HG03175 (cell line): Measurements from ENCODE around the gene FAM193A.
"Not testable (repeated sequence)": the region's sequence is repeated elsewhere in the genome, so short reads cannot be mapped to it uniquely, and the experiment has no call there.

Experiments
- ATAC-seq: cut with Tn5 transposase; IDR thresholded peaks from one replicate; pipeline ENCODE4 v1.9.1; 2021; ENCODE audit warnings: mild to moderate bottlenecking, moderate library complexity; ENCODE audit not compliant: unreplicated experiment

Gene FAM193A

GRCh38 chr4:2763511-2763967, 227.1 kb downstream of the FAM193A start:
- ATAC-seq: no peak

- no peak for ATAC-seq
Measured at GRCh38 chr4:2765832-2766526, 229.5 kb downstream of the FAM193A start.

- ATAC-seq: no peak
Measured at GRCh38 chr4:2767046-2767704, 230.7 kb downstream of the FAM193A start.

- no peak for ATAC-seq
Measured at GRCh38 chr4:2767705-2768074, 231.2 kb downstream of the FAM193A start.

- no peak for ATAC-seq
Measured at GRCh38 chr4:2768124-2768523, 231.7 kb downstream of the FAM193A start.

GRCh38 chr4:2768921-2769336, 232.5 kb downstream of the FAM193A start:
- ATAC-seq: no peak

- ATAC-seq: no peak
Measured at GRCh38 chr4:2771264-2771663, 234.8 kb downstream of the FAM193A start.

- ATAC-seq: not testable (repeated sequence)
Measured at GRCh38 chr4:2780643-2781042, 244.2 kb downstream of the FAM193A start.

GRCh38 chr4:2781911-2782310, 245.5 kb downstream of the FAM193A start:
- no peak for ATAC-seq
